CD4-positive, CD25-positive, alpha-beta regulatory T cell (primary cell): ENCODE results near the gene BRWD1. TPM values are rescaled to one million over a fixed set of nuclear protein-coding genes. Genes with fewer than 3 reads are reported as not detected.

Experiments used
- ATAC-seq, 2 donors: fragments of 150-1000 bp; cut with Tn5 transposase; one replicate each; pipeline ENCODE4 v1.10.0; 2021; ENCODE audit warnings: low read depth in 2 of 2, moderate number of reproducible peaks in 2 of 2, moderate library complexity in 1 of 2
- DNase-seq, 3 donors: peaks; one replicate each; pipeline versions ENCODE4 v3.0.0 to v3.0.0-alpha.2; 2012 to 2022; ENCODE audit warnings: mixed read lengths in 1 of 3
- H3K27ac ChIP-seq: one replicate; pipeline ENCODE4 v1.7.0; 2013; ENCODE audit warnings: mild to moderate bottlenecking, low read length; ENCODE audit not compliant: insufficient read depth, poor library complexity, severe bottlenecking
- H3K27me3 ChIP-seq: one replicate; pipeline ENCODE4 v1.7.0; 2013; ENCODE audit warnings: low read length; ENCODE audit not compliant: control insufficient read depth, insufficient read depth
- H3K36me3 ChIP-seq: one replicate; pipeline ENCODE4 v1.7.0; 2013; ENCODE audit warnings: mild to moderate bottlenecking, low read length, moderate library complexity; ENCODE audit not compliant: control insufficient read depth, insufficient read depth
- H3K4me1 ChIP-seq: 2 replicates; pipeline ENCODE4 v1.7.0; 2013; ENCODE audit warnings: mild to moderate bottlenecking, low read length; ENCODE audit not compliant: insufficient read depth, control insufficient read depth, poor library complexity, severe bottlenecking
- H3K4me3 ChIP-seq: one replicate; pipeline ENCODE4 v1.7.0; 2013; ENCODE audit warnings: low read depth, mild to moderate bottlenecking, low read length, moderate library complexity
- H3K9me3 ChIP-seq, 2 experiments: 1 replicate in 1 of 2; 2 replicates in 1 of 2; pipeline ENCODE4 v1.7.0; 2013; ENCODE audit warnings: low read length in 2 of 2, mild to moderate bottlenecking in 1 of 2, moderate library complexity in 1 of 2; ENCODE audit not compliant: control insufficient read depth in 2 of 2
- H3K27ac Mint-ChIP-seq, 3 donors: one replicate each; pipeline ENCODE4 v1.8.0; 2020 to 2022; ENCODE audit warnings: mild to moderate bottlenecking in 3 of 3, mixed read lengths in 3 of 3, moderate library complexity in 2 of 3
- H3K27me3 Mint-ChIP-seq: one replicate; pipeline ENCODE4 v1.8.0; 2022; ENCODE audit warnings: mild to moderate bottlenecking, mixed read lengths
- H3K36me3 Mint-ChIP-seq: one replicate; pipeline ENCODE4 v1.8.0; 2020; ENCODE audit warnings: mixed read lengths
- H3K4me1 Mint-ChIP-seq, 4 donors: one replicate each; pipeline ENCODE4 v1.8.0; 2020 to 2022; ENCODE audit warnings: mixed read lengths in 4 of 4, mild to moderate bottlenecking in 1 of 4
- H3K4me3 Mint-ChIP-seq, 4 donors: one replicate each; pipeline ENCODE4 v1.8.0; 2020 to 2022; ENCODE audit warnings: mild to moderate bottlenecking in 4 of 4, mixed read lengths in 4 of 4, moderate library complexity in 3 of 4
- H3K9me3 Mint-ChIP-seq, 7 donors: one replicate each; pipeline ENCODE4 v1.8.0; 2020 to 2022; ENCODE audit warnings: mixed read lengths in 7 of 7, mild to moderate bottlenecking in 3 of 7, moderate library complexity in 2 of 7
- polyA plus RNA-seq, 4 donors: library from polyadenylated mRNA; unstranded; fragments of 300-500 nt; fragmentation: Illumina TruSeq; gene quantifications; one replicate each; pipeline ENCODE4 v1.2.3, GENCODE V29; 2021
- total RNA-seq: library from RNA; stranded (reverse); gene quantifications from one replicate; pipeline ENCODE4 v1.2.3, GENCODE V29; 2022

The BRWD1 gene
- total and polyA plus RNA-seq, 5 donors from 2014 or later, result 33.9 to 110 (median 42.1) TPM

DNA sequence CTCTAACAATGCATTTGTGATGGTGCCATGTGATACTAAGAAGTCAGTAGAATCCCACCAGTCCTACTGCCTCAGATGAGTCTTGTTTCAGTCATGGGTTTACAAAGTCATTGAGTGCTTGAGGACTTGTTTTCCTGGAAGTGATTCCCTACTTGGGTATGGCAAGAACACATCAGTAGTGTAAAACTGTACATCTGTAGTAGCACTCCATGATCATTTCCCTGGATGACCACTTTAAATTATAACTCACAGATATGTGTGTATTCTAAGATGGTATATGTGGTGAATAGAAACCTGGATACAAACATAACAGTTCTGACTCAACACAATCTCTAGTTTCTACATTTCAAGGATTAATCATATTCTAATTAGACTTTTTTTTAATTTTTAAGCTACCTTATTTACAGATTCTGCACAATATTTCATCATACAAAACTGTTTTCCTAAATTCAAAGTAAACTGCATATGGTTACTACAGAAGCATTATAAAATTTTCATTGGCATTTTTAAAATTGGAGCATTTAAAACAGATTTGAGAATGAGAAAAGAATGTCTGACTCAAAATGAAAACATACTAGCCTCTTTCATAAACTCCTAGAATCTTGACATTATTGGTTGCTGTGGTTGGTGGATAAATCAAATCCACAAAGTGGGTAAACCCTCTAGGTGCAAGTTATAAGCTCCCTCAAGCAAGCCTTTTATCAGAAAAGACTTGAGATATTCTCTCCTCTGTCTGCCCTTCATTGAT is 123.4 kb downstream of the BRWD1 start:
- peaks cover 6% of the 10 kb centered on the region for H3K36me3 ChIP-seq
- no peaks in the 10 kb centered on the region for H3K27me3 Mint-ChIP-seq
- H3K9me3 ChIP-seq, result no peaks in the 10 kb centered on the region
- H3K4me3 Mint-ChIP-seq, result peak overlapping the region in 1 of 4 donors; percentile 4
- no peak overlapping the region for H3K4me3 ChIP-seq
- peaks cover 4% of the 10 kb centered on the region for H3K36me3 Mint-ChIP-seq
- DNase-seq, result no peak
- no peak overlapping the region for H3K27ac ChIP-seq
- H3K27me3 ChIP-seq, result no peaks in the 10 kb centered on the region
- no peak for ATAC-seq
- peaks cover 2% of the 10 kb centered on the region for H3K4me1 ChIP-seq
- H3K4me1 Mint-ChIP-seq, result peaks cover 16 to 21% (median 20%) of the 10 kb centered on the region in 4 donors
- no peaks in the 10 kb centered on the region for H3K9me3 Mint-ChIP-seq
- peak overlapping the region in 1 of 3 donors; percentile 14 for H3K27ac Mint-ChIP-seq

DNA sequence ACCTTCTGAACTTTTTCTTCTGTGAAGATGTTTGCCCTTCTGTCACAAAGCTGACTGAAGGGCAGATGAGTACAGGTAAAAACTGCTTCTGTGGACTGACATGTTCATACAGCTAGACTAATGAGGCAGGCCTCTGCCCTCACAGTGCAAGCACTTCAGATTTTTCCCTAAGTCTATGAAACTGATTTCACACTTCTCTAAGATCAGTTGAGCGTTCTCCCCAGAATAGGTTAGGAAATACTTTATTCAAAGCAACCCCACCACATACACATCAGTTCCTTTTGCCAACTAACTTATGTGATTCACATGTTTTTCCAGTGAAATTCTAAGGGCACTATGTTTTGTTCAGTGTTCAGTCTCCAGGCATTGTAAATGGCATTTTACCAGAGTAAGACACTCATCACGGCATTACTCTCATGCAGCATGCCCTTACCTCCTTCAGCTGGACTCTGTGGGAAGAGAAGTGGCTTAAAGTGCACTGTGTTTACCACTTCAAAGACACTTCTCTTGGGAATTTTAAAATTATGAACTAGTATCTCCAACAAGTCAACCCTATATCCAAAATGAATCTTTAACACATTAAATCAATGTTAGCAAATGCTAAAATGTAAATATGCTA is 124.8 kb downstream of the BRWD1 start:
- no peak for DNase-seq
- Histone ChIP-seq H3K4me3 (no peak overlapping the region), H3K36me3 (no peaks in the 10 kb centered on the region), H3K27me3 (no peaks in the 10 kb centered on the region), H3K4me1 (peaks cover 10% of the 10 kb centered on the region), H3K9me3 (no peaks in the 10 kb centered on the region), H3K27ac (no peak overlapping the region)
- Mint-ChIP-seq H3K36me3 (no peaks in the 10 kb centered on the region), H3K9me3 (no peaks in the 10 kb centered on the region), H3K27ac (peak overlapping the region; percentile 16 to 32 (median 28)), H3K4me3 (peak overlapping the region in 1 of 4 donors; percentile 23), H3K4me1 (peaks cover 25 to 32% (median 27%) of the 10 kb centered on the region in 4 donors), H3K27me3 (no peaks in the 10 kb centered on the region)
- no peak for ATAC-seq

DNA sequence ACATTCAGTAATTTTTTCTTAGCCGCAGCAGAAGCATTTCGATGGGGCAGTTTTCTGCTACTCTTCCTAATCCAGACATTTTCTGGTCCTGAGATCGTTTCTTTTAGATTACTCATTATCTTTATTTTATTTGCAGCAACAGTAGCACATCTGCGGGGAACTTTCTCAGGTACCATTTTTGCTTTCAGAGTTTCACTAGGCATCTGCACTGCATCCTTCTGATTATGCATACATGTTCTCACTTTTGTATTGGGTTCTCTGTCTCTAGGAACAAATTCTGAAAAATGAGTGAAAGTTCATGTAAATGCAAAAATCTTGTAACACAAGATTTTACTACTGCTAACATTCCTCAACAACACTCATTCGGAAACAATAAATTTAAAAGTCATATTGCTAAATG is 126.3 kb downstream of the BRWD1 start:
- Mint-ChIP-seq H3K4me3 (peak overlapping the region in 1 of 4 donors; percentile 66), H3K27ac (peak overlapping the region in 1 of 3 donors; percentile 28)
- H3K4me3 ChIP-seq, result no peak overlapping the region

DNA sequence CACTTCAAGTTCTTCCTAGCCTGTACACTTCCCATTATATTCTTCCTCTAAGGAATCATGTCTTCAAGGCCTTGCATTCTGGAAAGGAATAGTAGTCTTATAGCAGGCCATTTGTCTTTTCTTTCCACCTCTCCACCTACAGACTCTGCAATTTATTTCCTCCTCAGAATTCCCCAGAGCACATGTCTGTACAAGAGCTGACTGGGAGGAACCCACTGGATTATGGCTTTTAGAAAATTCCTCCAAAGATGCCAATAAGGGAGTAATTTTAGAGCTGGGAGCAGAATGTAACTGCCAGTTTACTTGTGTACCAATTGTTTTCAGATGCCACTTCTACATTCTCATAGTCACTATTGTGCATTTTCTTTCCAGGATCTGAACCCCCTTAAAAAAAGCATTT is 126.8 kb downstream of the BRWD1 start:
- no peaks in the 10 kb centered on the region for H3K36me3 ChIP-seq
- H3K9me3 Mint-ChIP-seq, result no peaks in the 10 kb centered on the region
- H3K4me1 ChIP-seq, result peaks cover 22% of the 10 kb centered on the region
- H3K4me3 Mint-ChIP-seq, result peak overlapping the region in 1 of 4 donors; percentile 66
- DNase-seq (no peak), ATAC-seq (no peak)
- peaks cover 29 to 42% (median 33%) of the 10 kb centered on the region in 4 donors for H3K4me1 Mint-ChIP-seq
- H3K27me3 Mint-ChIP-seq, result no peaks in the 10 kb centered on the region
- H3K9me3 ChIP-seq, result no peaks in the 10 kb centered on the region
- H3K27ac Mint-ChIP-seq, result peak overlapping the region in 2 of 3 donors; percentile 13 to 28
- peak overlapping the region; percentile 15 for H3K27ac ChIP-seq
- no peak overlapping the region for H3K4me3 ChIP-seq
- no peaks in the 10 kb centered on the region for H3K27me3 ChIP-seq
- no peaks in the 10 kb centered on the region for H3K36me3 Mint-ChIP-seq

More for the DNA sequence above, 126.3 kb downstream of the BRWD1 start:
- DNase-seq, result no peak
- no peaks in the 10 kb centered on the region for H3K36me3 Mint-ChIP-seq
- peaks cover 26 to 38% (median 30%) of the 10 kb centered on the region in 4 donors for H3K4me1 Mint-ChIP-seq
- no peaks in the 10 kb centered on the region for H3K27me3 Mint-ChIP-seq
- Histone ChIP-seq H3K9me3 (no peaks in the 10 kb centered on the region), H3K4me1 (peaks cover 18% of the 10 kb centered on the region), H3K27me3 (no peaks in the 10 kb centered on the region), H3K27ac (peak overlapping the region; percentile 15), H3K36me3 (no peaks in the 10 kb centered on the region)
- no peak for ATAC-seq
- H3K9me3 Mint-ChIP-seq, result no peaks in the 10 kb centered on the region

DNA sequence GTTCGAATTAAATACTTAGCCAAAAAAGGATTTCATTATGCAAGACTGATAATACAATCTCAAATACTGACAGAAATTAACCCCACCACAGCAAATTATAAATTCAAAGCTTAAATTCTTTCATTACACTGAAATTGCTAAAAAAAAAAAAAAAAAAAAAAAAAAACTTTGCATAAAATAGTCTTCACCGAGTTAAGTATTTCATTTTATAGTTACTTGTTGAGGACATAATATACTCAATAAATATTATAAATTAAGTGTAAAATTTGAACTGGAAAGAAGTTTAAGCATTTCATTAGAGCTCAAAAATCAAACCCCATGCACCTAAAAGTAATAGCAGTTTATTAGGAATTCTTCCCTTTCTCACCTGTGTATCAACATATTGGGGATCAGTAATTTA is 128.3 kb downstream of the BRWD1 start:
- peaks cover 32 to 53% (median 41%) of the 10 kb centered on the region in 4 donors for H3K4me1 Mint-ChIP-seq

DNA sequence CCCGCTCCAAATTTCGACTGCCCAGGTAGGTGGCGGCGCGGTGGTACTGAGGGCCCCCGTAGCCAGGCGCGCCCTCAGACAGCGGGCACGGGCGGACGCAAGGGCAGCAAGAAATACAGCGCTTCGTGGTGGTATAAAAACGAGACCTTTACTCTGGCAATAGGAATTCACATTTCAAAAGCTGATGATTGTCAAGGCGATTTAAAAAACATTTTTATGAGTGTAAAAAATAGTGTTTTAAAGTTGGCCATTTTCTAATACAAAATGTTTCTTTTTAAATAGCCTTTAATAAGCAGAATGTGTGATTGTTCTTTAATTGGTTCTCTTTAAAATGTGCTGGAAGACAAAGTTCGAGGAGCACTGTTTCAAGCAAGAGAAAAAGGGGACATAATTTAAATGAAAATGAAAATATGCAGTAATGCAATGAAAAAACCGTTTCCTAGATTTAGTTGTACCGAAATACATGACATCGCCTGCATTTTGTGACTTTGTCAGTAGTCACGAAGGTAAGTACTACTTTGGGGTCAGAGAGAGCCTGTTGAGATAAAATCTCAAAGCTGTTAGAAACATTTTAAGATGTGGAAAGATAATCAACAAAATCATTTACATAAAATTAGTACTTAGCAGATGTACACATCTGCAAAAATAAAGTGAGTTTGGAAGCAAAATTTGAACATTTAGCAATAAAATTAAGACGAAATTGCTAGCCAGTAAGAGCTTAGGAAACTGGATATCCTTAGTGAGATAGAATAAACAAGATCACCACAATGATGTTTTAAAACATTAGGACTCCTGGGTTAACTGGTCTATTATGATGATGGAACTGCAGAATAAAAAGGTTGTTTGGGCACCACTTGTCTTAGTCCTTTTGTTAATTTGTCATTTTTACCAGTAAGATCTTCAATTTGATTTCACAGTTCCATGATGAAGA is 129.1 kb downstream of the BRWD1 start:
- H3K36me3 ChIP-seq, result peaks cover 1% of the 10 kb centered on the region
- Mint-ChIP-seq H3K9me3 (no peaks in the 10 kb centered on the region), H3K4me1 (peaks cover 34 to 60% (median 42%) of the 10 kb centered on the region in 4 donors), H3K36me3 (peaks cover 9% of the 10 kb centered on the region), H3K27me3 (no peaks in the 10 kb centered on the region), H3K4me3 (peak overlapping the region; percentile 92 to 100 (median 97)), H3K27ac (peak overlapping the region; percentile 85 to 95 (median 90))
- H3K4me1 ChIP-seq, result peaks cover 27% of the 10 kb centered on the region
- no peaks in the 10 kb centered on the region for H3K9me3 ChIP-seq
- H3K4me3 ChIP-seq, result peak overlapping the region; percentile 85
- peak overlapping the region; percentile 89 for H3K27ac ChIP-seq
- H3K27me3 ChIP-seq, result no peaks in the 10 kb centered on the region
- ATAC-seq (no peak), DNase-seq (peak in 1 of 3 donors; percentile 37)

More for the DNA sequence above, 128.3 kb downstream of the BRWD1 start:
- Mint-ChIP-seq H3K27me3 (no peaks in the 10 kb centered on the region), H3K36me3 (peaks cover 5% of the 10 kb centered on the region), H3K9me3 (no peaks in the 10 kb centered on the region), H3K4me3 (peak overlapping the region in 3 of 4 donors; percentile 92 to 97 (median 97)), H3K27ac (peak overlapping the region; percentile 84 to 95 (median 90))
- ATAC-seq (no peak), DNase-seq (no peak)
- Histone ChIP-seq H3K27me3 (no peaks in the 10 kb centered on the region), H3K4me1 (peaks cover 27% of the 10 kb centered on the region), H3K36me3 (no peaks in the 10 kb centered on the region), H3K27ac (peak overlapping the region; percentile 89), H3K4me3 (peak overlapping the region; percentile 85), H3K9me3 (no peaks in the 10 kb centered on the region)
